SK-N-SH (cell line): ENCODE results near the gene KIFC3. TPM values are rescaled to one million over a fixed set of nuclear protein-coding genes. Genes with fewer than 3 reads are reported as not detected.

Experiments used
- CTCF ChIA-PET: fragments of 300-600, 350-600 bp; formaldehyde crosslinking; extraction: SDS; loops from one replicate; lab custom pipeline; 2021; lab: Yijun Ruan, JAX
- POLR2A ChIA-PET: fragments of 350-600 bp; sonication (Branson Sonifier 250); formaldehyde crosslinking; extraction: SDS; loops from one replicate; lab custom pipeline; 2020; ENCODE audit warnings: antibody characterized with exemption, inconsistent platforms; lab: Yijun Ruan, JAX
- DNase-seq: peaks from one replicate; pipeline ENCODE4 v3.0.0; 2012
- H2AFZ ChIP-seq: fragments of 200-600 bp; sonication (generic); 2 replicates; pipeline ENCODE4 v1.8.1; 2016; ENCODE audit warnings: antibody characterized with exemption, mild to moderate bottlenecking, low read depth
- H3F3A ChIP-seq: fragments of 200-600 bp; sonication (generic); replicated peaks from 2 replicates; pipeline ENCODE3; 2016; ENCODE audit warnings: antibody characterized with exemption, mild to moderate bottlenecking; ENCODE audit not compliant: insufficient read depth
- H3K27ac ChIP-seq, 2 experiments: fragments of 200-500 bp in 1 of 2; fragments of 200-600 bp in 1 of 2; sonication (Bioruptor generic) in 1 of 2; sonication (generic), shearing (Covaris generic) in 1 of 2; 2 replicates each; pipeline versions ENCODE4 v1.5.1 to v1.6.1; 2014 to 2016; ENCODE audit warnings: low read depth in 2 of 2, inconsistent platforms in 1 of 2, low read length in 1 of 2, mild to moderate bottlenecking in 1 of 2, mixed read lengths in 1 of 2
- H3K27me3 ChIP-seq: fragments of 200-600 bp; sonication (generic), shearing (Covaris generic); 2 replicates; pipeline ENCODE4 v1.6.1; 2016; ENCODE audit warnings: mixed run types; ENCODE audit not compliant: insufficient read depth
- H3K36me3 ChIP-seq, 2 experiments: fragments of 200-500 bp in 1 of 2; fragments of 200-600 bp in 1 of 2; sonication (Bioruptor generic) in 1 of 2; sonication (generic) in 1 of 2; replicated peaks in 1 of 2; 2 replicates each; pipeline versions ENCODE3 to v1.5.1; 2014 to 2016; ENCODE audit warnings: low read length in 1 of 2, mild to moderate bottlenecking in 1 of 2; ENCODE audit not compliant: insufficient read depth in 2 of 2, control insufficient read depth in 1 of 2
- H3K4me1 ChIP-seq, 2 experiments: fragments of 200-500 bp in 1 of 2; fragments of 200-600 bp in 1 of 2; sonication (Bioruptor generic) in 1 of 2; sonication (generic), shearing (Covaris generic) in 1 of 2; 2 replicates each; pipeline versions ENCODE4 v1.5.1 to v1.6.1; 2014 to 2016; ENCODE audit warnings: low read depth in 1 of 2, low read length in 1 of 2, mixed run types in 1 of 2; ENCODE audit not compliant: insufficient read depth in 2 of 2, control insufficient read depth in 1 of 2
- H3K4me2 ChIP-seq: fragments of 200-600 bp; sonication (generic), shearing (Covaris generic); 2 replicates; pipeline ENCODE4 v1.6.1; 2017; ENCODE audit warnings: mixed run types
- H3K4me3 ChIP-seq, 2 experiments: fragments of 200-500 bp in 1 of 2; fragments of 200-600 bp in 1 of 2; sonication (Bioruptor generic) in 1 of 2; sonication (generic), shearing (Covaris generic) in 1 of 2; 2 replicates each; pipeline versions ENCODE4 v1.5.1 to v1.8.1; 2014 to 2016; ENCODE audit warnings: low read depth in 2 of 2, inconsistent platforms in 1 of 2, low read length in 1 of 2, mild to moderate bottlenecking in 1 of 2, mixed read lengths in 1 of 2, moderate library complexity in 1 of 2
- H3K79me2 ChIP-seq: fragments of 200-600 bp; sonication (generic); 2 replicates; pipeline ENCODE4 v1.8.1; 2017; ENCODE audit warnings: mild to moderate bottlenecking; ENCODE audit not compliant: insufficient read depth
- H3K9ac ChIP-seq: fragments of 200-600 bp; sonication (generic); 2 replicates; pipeline ENCODE4 v1.6.1; 2017; ENCODE audit warnings: mixed run types
- H3K9me2 ChIP-seq: fragments of 200-600 bp; sonication (generic); 2 replicates; pipeline ENCODE4 v1.6.1; 2017; ENCODE audit warnings: mixed run types
- H3K9me3 ChIP-seq: fragments of 200-600 bp; sonication (generic); 2 replicates; pipeline ENCODE4 v1.6.1; 2017; ENCODE audit warnings: mixed run types, mild to moderate bottlenecking, moderate library complexity
- H4K20me1 ChIP-seq: fragments of 200-600 bp; sonication (generic); 2 replicates; pipeline ENCODE4 v1.6.1; 2017; ENCODE audit warnings: mild to moderate bottlenecking, mixed run types; ENCODE audit not compliant: insufficient read depth
- ELF1 ChIP-seq: IDR thresholded peaks from 2 replicates; pipeline ENCODE4 v1.4.0; 2012
- EP300 ChIP-seq, 2 experiments: IDR thresholded peaks; 2 replicates each; pipeline versions ENCODE4 v1.4.0 to v1.6.1; 2012; ENCODE audit warnings: borderline replicate concordance in 1 of 2, low read depth in 1 of 2, low read length in 1 of 2
- FOXM1 ChIP-seq: IDR thresholded peaks from 2 replicates; pipeline ENCODE4 v1.4.0; 2012; ENCODE audit warnings: low read depth, mild to moderate bottlenecking
- GABPA ChIP-seq: IDR thresholded peaks from 2 replicates; pipeline ENCODE4 v1.4.0; 2012; ENCODE audit warnings: low read depth, mild to moderate bottlenecking
- JUND ChIP-seq: IDR thresholded peaks from 2 replicates; pipeline ENCODE4 v1.4.0; 2012
- MXI1 ChIP-seq: IDR thresholded peaks from 2 replicates; pipeline ENCODE4 v1.6.1; 2012; ENCODE audit warnings: mild to moderate bottlenecking, low read depth, low read length, improper control_type of control experiment
- NFIC ChIP-seq: IDR thresholded peaks from 2 replicates; pipeline ENCODE4 v1.4.0; 2012; ENCODE audit warnings: borderline replicate concordance
- POLR2AphosphoS5 ChIP-seq: IDR thresholded peaks from 2 replicates; pipeline ENCODE4 v1.6.1; 2012; ENCODE audit warnings: low read depth, low read length
- RCOR1 ChIP-seq: fragments of 150-350 bp; IDR thresholded peaks from 2 replicates; pipeline ENCODE4 v1.6.1; 2017; ENCODE audit warnings: antibody characterized with exemption, low read length
- RFX5 ChIP-seq: IDR thresholded peaks from 2 replicates; pipeline ENCODE4 v1.6.1; 2012; ENCODE audit warnings: mild to moderate bottlenecking, improper control_type of control experiment, low read length
- SIN3A ChIP-seq: IDR thresholded peaks from 2 replicates; pipeline ENCODE4 v1.6.1; 2012; ENCODE audit warnings: low read depth, mild to moderate bottlenecking, low read length, moderate library complexity, borderline replicate concordance
- SMC3 ChIP-seq: IDR thresholded peaks from 2 replicates; pipeline ENCODE4 v1.6.1; 2012; ENCODE audit warnings: low read depth, low read length, improper control_type of control experiment
- TAF1 ChIP-seq: IDR thresholded peaks from 2 replicates; pipeline ENCODE4 v1.6.1; 2012; ENCODE audit warnings: low read depth, mild to moderate bottlenecking, low read length, moderate library complexity, borderline replicate concordance
- TEAD4 ChIP-seq: IDR thresholded peaks from 2 replicates; pipeline ENCODE4 v1.4.0; 2012; ENCODE audit warnings: mild to moderate bottlenecking, borderline replicate concordance; ENCODE audit not compliant: insufficient read depth
- WGBS: methylation state at CpG from one replicate; pipeline ENCODE4 v1.1.6; 2017; ENCODE audit warnings: low lambda C conversion rate; 5-methylcytosine and 5-hydroxymethylcytosine counted together
- polyA plus RNA-seq, 3 experiments: library from polyadenylated mRNA; depleted of rRNA; stranded (reverse); fragments of >200 nt; gene quantifications; 2 replicates each; pipeline ENCODE4 v1.2.3, GENCODE V29; 2012
- TF ChIP-seq, protein P1 (sequence below): IDR thresholded peaks from 2 replicates; pipeline ENCODE4; 2012
- TF ChIP-seq, protein P2 (sequence below): fragments of 200-600 bp; sonication (generic); IDR thresholded peaks from 2 replicates; pipeline ENCODE4 v1.6.1; 2017; ENCODE audit warnings: antibody characterized with exemption, mild to moderate bottlenecking, moderate library complexity
- TF ChIP-seq, protein P3 (sequence below): fragments of 150-350 bp; IDR thresholded peaks from 2 replicates; pipeline ENCODE4 v1.6.1; 2017; ENCODE audit warnings: antibody characterized with exemption, low read length, low read depth, borderline replicate concordance
- TF ChIP-seq, protein P4 (sequence below): IDR thresholded peaks from 2 replicates; pipeline ENCODE4 v1.4.0; 2012; ENCODE audit warnings: low read depth
- TF ChIP-seq, protein P5 (sequence below): fragments of 150-350 bp; IDR thresholded peaks from 2 replicates; pipeline ENCODE4 v1.6.1; 2016; ENCODE audit warnings: mild to moderate bottlenecking, low read depth, low read length

The KIFC3 gene
- polyA plus RNA-seq, 1 of the 3 experiments (the other 2 are of a cell fraction), result 65.4 TPM

DNA sequence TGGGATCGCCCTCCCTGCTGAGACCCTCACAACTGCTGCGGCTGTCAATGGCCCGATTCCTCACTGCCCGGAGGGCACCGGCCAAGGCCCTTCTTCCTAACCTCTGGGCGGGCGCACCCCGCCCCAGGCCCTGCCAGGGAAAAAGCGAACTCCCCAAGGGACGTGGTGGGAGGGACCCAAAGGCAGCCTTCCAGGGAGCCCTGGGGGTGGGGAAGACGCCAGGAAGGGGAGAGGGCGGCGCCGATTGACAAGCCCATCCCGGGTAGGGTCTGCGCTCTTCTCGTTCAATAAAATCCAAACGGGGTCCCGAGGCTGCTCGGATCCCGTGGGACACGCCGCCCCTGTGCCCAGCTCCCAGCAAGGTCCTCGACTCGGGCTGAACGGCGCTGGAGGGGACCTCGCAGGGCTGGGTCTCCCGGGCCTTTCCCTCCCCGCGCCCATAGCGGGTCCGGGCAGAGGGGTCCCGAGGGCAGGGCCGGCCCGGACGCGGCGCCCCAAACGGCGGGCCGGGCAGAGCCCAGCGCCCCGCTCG, 416 bp downstream of the KIFC3 start:
- WGBS, result 0% methylated on average over 3 of the region's 45 CpGs
- H3F3A ChIP-seq, result peaks cover 3% of the 10 kb centered on the region

DNA sequence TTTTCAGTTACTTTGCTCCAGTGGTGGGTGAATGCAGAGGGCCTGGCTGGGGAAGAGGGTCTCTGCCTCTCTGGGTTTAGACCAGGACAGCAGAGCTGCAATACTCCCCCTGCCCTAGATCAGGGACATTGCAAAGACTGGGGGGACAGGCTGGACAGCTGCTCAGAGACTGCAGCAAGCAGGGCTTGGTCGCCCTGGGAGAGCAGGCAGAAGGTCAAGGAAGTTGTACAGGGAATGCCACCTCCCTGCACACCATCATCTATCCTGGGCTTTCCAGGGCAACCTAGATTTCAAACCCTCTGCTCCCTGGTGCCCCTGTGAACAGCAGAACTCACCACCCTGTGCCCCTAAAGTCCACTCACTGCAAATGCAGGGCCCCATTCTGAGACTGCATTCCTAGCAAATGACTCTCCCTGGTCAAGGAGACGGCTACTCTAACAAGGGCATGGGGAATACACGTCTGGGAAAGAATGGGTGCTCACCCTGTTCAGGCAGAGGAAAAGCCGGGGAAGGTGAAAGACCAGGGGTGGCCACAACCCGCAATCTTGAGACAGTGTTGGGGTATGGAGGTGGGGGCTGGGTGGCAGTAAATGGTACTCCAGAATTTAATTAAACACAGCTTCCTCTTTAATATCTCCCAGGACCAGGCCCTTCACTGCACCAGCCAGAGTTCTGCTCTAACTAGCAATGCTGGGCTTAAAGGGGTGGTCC, 1.0 kb downstream of the KIFC3 start:
- 20% methylated on average over 4 of the region's 5 CpGs for WGBS
- DNase-seq, result peak; percentile 58
- ChIA-PET CTCF (interaction anchor here (0.5 to 2.1 kb wide), 8 partner anchors 15 to 385 kb away, joined by 3 to 8 read pairs (median 3); no protein-coding TSS in a partner anchor), POLR2A (no interaction called here)
- Histone ChIP-seq H2AFZ (peak overlapping the region; percentile 69; the same call in 1 of the 2 replicates), H3K27ac (peak overlapping the region; percentile 48 to 85; a peak in 3 of 4 replicates), H3K9me3 (no peaks in the 10 kb centered on the region), H3K9ac (peak overlapping the region; percentile 97), H3F3A (peaks cover 3% of the 10 kb centered on the region), H3K27me3 (no peaks in the 10 kb centered on the region), H3K36me3 (peaks cover 7 to 10% of the 10 kb centered on the region in 2 experiments), H3K4me1 (peaks cover 27 to 29% of the 10 kb centered on the region in 2 experiments; a peak in 2 of 4 replicates), H4K20me1 (peaks cover 39% of the 10 kb centered on the region), H3K79me2 (peaks cover 58% of the 10 kb centered on the region), H3K9me2 (no peaks in the 10 kb centered on the region), H3K4me2 (peak overlapping the region; percentile 76), H3K4me3 (peak overlapping the region; percentile 62 to 86)
- TF ChIP-seq, protein P1, sequence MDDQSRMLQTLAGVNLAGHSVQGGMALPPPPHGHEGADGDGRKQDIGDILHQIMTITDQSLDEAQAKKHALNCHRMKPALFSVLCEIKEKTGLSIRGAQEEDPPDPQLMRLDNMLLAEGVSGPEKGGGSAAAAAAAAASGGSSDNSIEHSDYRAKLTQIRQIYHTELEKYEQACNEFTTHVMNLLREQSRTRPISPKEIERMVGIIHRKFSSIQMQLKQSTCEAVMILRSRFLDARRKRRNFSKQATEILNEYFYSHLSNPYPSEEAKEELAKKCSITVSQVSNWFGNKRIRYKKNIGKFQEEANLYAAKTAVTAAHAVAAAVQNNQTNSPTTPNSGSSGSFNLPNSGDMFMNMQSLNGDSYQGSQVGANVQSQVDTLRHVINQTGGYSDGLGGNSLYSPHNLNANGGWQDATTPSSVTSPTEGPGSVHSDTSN, result no peak
- no peak for TF ChIP-seq FOXM1
- TF ChIP-seq RFX5, result no peak
- TF ChIP-seq POLR2AphosphoS5, result 0 out of 2 replicates have a peak, but pooled peaks have one; percentile 19
- TF ChIP-seq TEAD4, result peak; percentile 13; the same call in 1 of the 2 replicates
- TF ChIP-seq, protein P2, sequence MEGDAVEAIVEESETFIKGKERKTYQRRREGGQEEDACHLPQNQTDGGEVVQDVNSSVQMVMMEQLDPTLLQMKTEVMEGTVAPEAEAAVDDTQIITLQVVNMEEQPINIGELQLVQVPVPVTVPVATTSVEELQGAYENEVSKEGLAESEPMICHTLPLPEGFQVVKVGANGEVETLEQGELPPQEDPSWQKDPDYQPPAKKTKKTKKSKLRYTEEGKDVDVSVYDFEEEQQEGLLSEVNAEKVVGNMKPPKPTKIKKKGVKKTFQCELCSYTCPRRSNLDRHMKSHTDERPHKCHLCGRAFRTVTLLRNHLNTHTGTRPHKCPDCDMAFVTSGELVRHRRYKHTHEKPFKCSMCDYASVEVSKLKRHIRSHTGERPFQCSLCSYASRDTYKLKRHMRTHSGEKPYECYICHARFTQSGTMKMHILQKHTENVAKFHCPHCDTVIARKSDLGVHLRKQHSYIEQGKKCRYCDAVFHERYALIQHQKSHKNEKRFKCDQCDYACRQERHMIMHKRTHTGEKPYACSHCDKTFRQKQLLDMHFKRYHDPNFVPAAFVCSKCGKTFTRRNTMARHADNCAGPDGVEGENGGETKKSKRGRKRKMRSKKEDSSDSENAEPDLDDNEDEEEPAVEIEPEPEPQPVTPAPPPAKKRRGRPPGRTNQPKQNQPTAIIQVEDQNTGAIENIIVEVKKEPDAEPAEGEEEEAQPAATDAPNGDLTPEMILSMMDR, result 0 out of 2 replicates have a peak, but pooled peaks have one; percentile 30
- no peak; the same call in 1 of the 2 replicates for TF ChIP-seq SMC3
- peak; percentile 73 for TF ChIP-seq JUND
- TF ChIP-seq ELF1, result no peak
- TF ChIP-seq TAF1, result no peak
- TF ChIP-seq, protein P3, sequence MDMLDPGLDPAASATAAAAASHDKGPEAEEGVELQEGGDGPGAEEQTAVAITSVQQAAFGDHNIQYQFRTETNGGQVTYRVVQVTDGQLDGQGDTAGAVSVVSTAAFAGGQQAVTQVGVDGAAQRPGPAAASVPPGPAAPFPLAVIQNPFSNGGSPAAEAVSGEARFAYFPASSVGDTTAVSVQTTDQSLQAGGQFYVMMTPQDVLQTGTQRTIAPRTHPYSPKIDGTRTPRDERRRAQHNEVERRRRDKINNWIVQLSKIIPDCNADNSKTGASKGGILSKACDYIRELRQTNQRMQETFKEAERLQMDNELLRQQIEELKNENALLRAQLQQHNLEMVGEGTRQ, result no peak
- 0 out of 4 replicates have a peak, but pooled peaks of 1 of the 2 experiments have one; percentile 9 for TF ChIP-seq EP300 (IDR thresholded peaks at IDR 0.05; ENCODE audit: borderline replicate concordance in 1 of 2, low read depth in 1 of 2, low read length in 1 of 2)
- TF ChIP-seq MXI1, result no peak
- peak; percentile 63; the same call in 1 of the 2 replicates for TF ChIP-seq SIN3A
- TF ChIP-seq GABPA, result no peak
- TF ChIP-seq, protein P4, sequence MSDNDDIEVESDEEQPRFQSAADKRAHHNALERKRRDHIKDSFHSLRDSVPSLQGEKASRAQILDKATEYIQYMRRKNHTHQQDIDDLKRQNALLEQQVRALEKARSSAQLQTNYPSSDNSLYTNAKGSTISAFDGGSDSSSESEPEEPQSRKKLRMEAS, result no peak
- TF ChIP-seq, protein P5, sequence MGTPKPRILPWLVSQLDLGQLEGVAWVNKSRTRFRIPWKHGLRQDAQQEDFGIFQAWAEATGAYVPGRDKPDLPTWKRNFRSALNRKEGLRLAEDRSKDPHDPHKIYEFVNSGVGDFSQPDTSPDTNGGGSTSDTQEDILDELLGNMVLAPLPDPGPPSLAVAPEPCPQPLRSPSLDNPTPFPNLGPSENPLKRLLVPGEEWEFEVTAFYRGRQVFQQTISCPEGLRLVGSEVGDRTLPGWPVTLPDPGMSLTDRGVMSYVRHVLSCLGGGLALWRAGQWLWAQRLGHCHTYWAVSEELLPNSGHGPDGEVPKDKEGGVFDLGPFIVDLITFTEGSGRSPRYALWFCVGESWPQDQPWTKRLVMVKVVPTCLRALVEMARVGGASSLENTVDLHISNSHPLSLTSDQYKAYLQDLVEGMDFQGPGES, result no peak
- no peak for TF ChIP-seq RCOR1
- no peak for TF ChIP-seq NFIC

More for the DNA sequence above, 416 bp downstream of the KIFC3 start:
- Histone ChIP-seq H3K4me1 (peaks cover 27 to 29% of the 10 kb centered on the region in 2 experiments; a peak in 2 of 4 replicates), H3K27me3 (no peaks in the 10 kb centered on the region), H3K27ac (peak overlapping the region; percentile 48 to 85), H4K20me1 (peaks cover 33% of the 10 kb centered on the region), H3K9me2 (no peaks in the 10 kb centered on the region), H3K36me3 (peaks cover under 1 to 7% of the 10 kb centered on the region in 2 experiments), H3K9me3 (no peaks in the 10 kb centered on the region), H2AFZ (peak overlapping the region; percentile 69), H3K9ac (peak overlapping the region; percentile 97)
- POLR2A ChIA-PET, result no interaction called here
- no peak for TF ChIP-seq POLR2AphosphoS5
- TF ChIP-seq, protein P4, result 0 out of 2 replicates have a peak, but pooled peaks have one; percentile 7
- TF ChIP-seq, all 33 proteins: peak for 1
- Histone ChIP-seq H3K4me2 (peak overlapping the region; percentile 76), H3K79me2 (peaks cover 51% of the 10 kb centered on the region), H3K4me3 (peak overlapping the region; percentile 62 to 86)
- CTCF ChIA-PET, result interaction anchor here (0.6 to 1.5 kb wide), 5 partner anchors 16 to 98 kb away, joined by 3 to 4 read pairs (median 3); no protein-coding TSS in a partner anchor
- no peak for DNase-seq
